WTC11 (cell line): ENCODE measurements around the gene NRN1.

Experiments
- CTCF ChIP-seq: fragments of 200-600 bp; IDR thresholded peaks from 2 replicates; pipeline ENCODE4 v1.8.0; 2022; ENCODE audit warnings: antibody characterized with exemption
- HMGA2 ChIP-seq: fragments of 250-450 bp; sonication (Bioruptor Pico); IDR thresholded peaks from 2 replicates; pipeline ENCODE4 v1.4.0; 2021; ENCODE audit warnings: mild to moderate bottlenecking, moderate library complexity
- JUN ChIP-seq: sonication (generic); formaldehyde crosslinking; IDR thresholded peaks from 2 replicates; pipeline ENCODE4 v1.8.0; 2023; ENCODE audit warnings: mild to moderate bottlenecking, missing genetic modification reagents

- no peak for TF ChIP-seq JUN (CRISPR knock-in tag)
- TF ChIP-seq CTCF = no peak
- TF ChIP-seq HMGA2 = no peak
Measured at GRCh38 chr6:5997420-5997987, 9.2 kb downstream of the NRN1 start.
